ENCODE measurements around the gene PCNT. TPM values are rescaled to one million over a fixed set of nuclear protein-coding genes. Genes with fewer than 3 reads are reported as not detected.

PCNT gene
- total RNA-seq, 5 donors from 2014 or later (not counting 1 experiment from before 2014, with no cell fraction given), result 52.8 to 65.0 (median 58.6) TPM

DNA sequence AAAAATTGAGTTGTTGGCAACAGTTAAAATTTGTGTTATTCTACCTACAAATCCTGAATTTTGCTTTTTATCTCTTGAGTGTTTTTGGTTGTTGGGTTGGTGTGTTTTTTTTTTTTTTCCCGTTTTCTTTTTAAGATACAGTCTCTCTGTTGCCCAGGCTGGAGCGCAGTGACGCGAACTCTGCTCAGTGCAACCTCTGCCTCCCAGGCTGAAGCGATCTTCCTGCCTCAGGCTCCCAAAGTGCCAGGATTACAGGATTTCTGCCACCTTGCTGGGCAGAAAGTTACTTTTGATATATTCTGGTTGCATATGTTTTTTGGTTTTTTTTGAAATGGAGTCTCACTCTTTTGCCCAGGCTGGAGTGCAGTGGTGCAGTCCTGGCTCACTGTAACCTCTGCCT lies 4.2 kb downstream of the PCNT start:
- Histone ChIP-seq H3K27me3 (replicated peaks in 1 of 2; ENCODE audit: control insufficient read depth in 2 of 2, extremely low read depth in 1 of 2, insufficient read depth in 2 of 2, low read length in 1 of 2) (no peaks in the 10 kb centered on the region), H3K4me3 (ENCODE audit: control insufficient read depth in 1 of 2, extremely low read depth in 1 of 2, low read length in 1 of 2) (no peak overlapping the region), H3K36me3 (ENCODE audit: control insufficient read depth in 2 of 2, extremely low read depth in 1 of 2, insufficient read depth in 1 of 2, low read length in 1 of 2) (peaks cover 2 to 30% of the 10 kb centered on the region in 2 donors), H3K9me3 (no peaks in the 10 kb centered on the region), H3K4me1 (ENCODE audit: control insufficient read depth in 1 of 2, extremely low read depth in 1 of 2, insufficient read depth in 2 of 2, low read length in 2 of 2) (peaks cover 6 to 13% of the 10 kb centered on the region in 2 experiments), H3K27ac (ENCODE audit: low read length) (no peak overlapping the region)
- ATAC-seq (replicated peaks in 1 of 4) (no peak), DNase-seq (no peak)
- CTCF ChIA-PET, result no interaction called here
- H3K4me3 Mint-ChIP-seq, result no peak overlapping the region
- 100% methylated on average over 1 of the region's 5 CpGs for WGBS (ENCODE audit: insufficient coverage)
- H3K9me3 Mint-ChIP-seq, result no peaks in the 10 kb centered on the region
- peaks cover 16% of the 10 kb centered on the region for H3K36me3 Mint-ChIP-seq
- no peaks in the 10 kb centered on the region for H3K27me3 Mint-ChIP-seq
- H3K4me1 Mint-ChIP-seq, result peaks cover 13 to 17% (median 14%) of the 10 kb centered on the region in 3 donors
- H3K27ac Mint-ChIP-seq, result no peak overlapping the region
- POLR2A ChIA-PET, result no interaction called here

DNA sequence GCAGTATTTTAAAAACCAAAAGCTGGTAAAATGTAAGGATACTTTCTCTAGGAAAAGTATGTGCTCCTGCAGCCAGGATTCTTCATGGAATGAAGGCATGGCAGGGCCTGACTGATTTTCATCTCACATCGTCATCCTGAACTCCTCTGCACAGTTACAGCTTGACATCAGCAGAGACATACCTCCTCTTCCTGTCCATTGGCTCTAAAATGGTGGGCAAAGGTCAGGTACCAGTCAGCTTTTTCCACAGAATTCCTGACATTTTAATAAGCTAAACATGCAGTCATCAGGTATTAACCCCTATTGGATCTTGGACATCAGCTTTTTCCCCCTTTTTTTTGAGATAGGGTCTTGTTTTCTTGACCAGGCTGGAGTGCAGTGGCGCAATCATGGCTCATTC lies 5.8 kb downstream of the PCNT start:
- Histone ChIP-seq H3K27me3 (replicated peaks in 1 of 2; ENCODE audit: control insufficient read depth in 2 of 2, extremely low read depth in 1 of 2, insufficient read depth in 2 of 2, low read length in 1 of 2) (no peaks in the 10 kb centered on the region), H3K36me3 (ENCODE audit: control insufficient read depth in 2 of 2, extremely low read depth in 1 of 2, insufficient read depth in 1 of 2, low read length in 1 of 2) (peaks cover 2 to 35% of the 10 kb centered on the region in 2 donors), H3K4me3 (ENCODE audit: control insufficient read depth in 1 of 2, extremely low read depth in 1 of 2, low read length in 1 of 2) (no peak overlapping the region), H3K4me1 (ENCODE audit: control insufficient read depth in 1 of 2, extremely low read depth in 1 of 2, insufficient read depth in 2 of 2, low read length in 2 of 2) (peaks cover 6 to 8% of the 10 kb centered on the region in 2 experiments), H3K27ac (ENCODE audit: low read length) (no peak overlapping the region), H3K9me3 (no peaks in the 10 kb centered on the region)
- ChIA-PET CTCF (no interaction called here), POLR2A (no interaction called here)
- ATAC-seq (replicated peaks in 1 of 4) (no peak), DNase-seq (no peak)
- Mint-ChIP-seq H3K4me1 (peaks cover 12 to 15% (median 13%) of the 10 kb centered on the region in 3 donors), H3K36me3 (peaks cover 16% of the 10 kb centered on the region), H3K9me3 (no peaks in the 10 kb centered on the region), H3K27me3 (no peaks in the 10 kb centered on the region), H3K27ac (no peak overlapping the region), H3K4me3 (no peak overlapping the region)
- 83% methylated on average over 1 of the region's 2 CpGs for WGBS (ENCODE audit: insufficient coverage)

- no peak overlapping the region for H3K4me3 ChIP-seq (ENCODE audit: control insufficient read depth in 1 of 2, extremely low read depth in 1 of 2, low read length in 1 of 2)
- CTCF ChIA-PET, result interaction anchor here in 1 of 2 donors (0.6 kb wide), 1 partner anchor 180 kb away, joined by 4 read pairs; no protein-coding TSS in a partner anchor
These were observed 10.6 kb downstream of the PCNT start for GRCh38 chr21:46334351-46335140.

GRCh38 chr21:46336603-46337002 lies 12.6 kb downstream of the PCNT start:
- CTCF ChIA-PET, result no interaction called here
- no peaks in the 10 kb centered on the region for H3K27me3 ChIP-seq (replicated peaks in 1 of 2; ENCODE audit: control insufficient read depth in 2 of 2, extremely low read depth in 1 of 2, insufficient read depth in 2 of 2, low read length in 1 of 2)
- WGBS (ENCODE audit: insufficient coverage), result no CpG with 5 or more reads among the region's 3 CpGs

More at GRCh38 chr21:46334351-46335140, 10.6 kb downstream of the PCNT start:
- H3K4me3 Mint-ChIP-seq, result no peak overlapping the region
- H3K27me3 ChIP-seq (replicated peaks in 1 of 2; ENCODE audit: control insufficient read depth in 2 of 2, extremely low read depth in 1 of 2, insufficient read depth in 2 of 2, low read length in 1 of 2), result no peaks in the 10 kb centered on the region
- no peaks in the 10 kb centered on the region for H3K4me1 ChIP-seq (ENCODE audit: control insufficient read depth in 1 of 2, extremely low read depth in 1 of 2, insufficient read depth in 2 of 2, low read length in 2 of 2)
- DNase-seq (no peak), ATAC-seq (replicated peaks in 1 of 4) (no peak)
- no peaks in the 10 kb centered on the region for H3K9me3 ChIP-seq
- H3K36me3 ChIP-seq (ENCODE audit: control insufficient read depth in 2 of 2, extremely low read depth in 1 of 2, insufficient read depth in 1 of 2, low read length in 1 of 2), result peaks cover 11 to 46% of the 10 kb centered on the region in 2 donors
- no peaks in the 10 kb centered on the region for H3K27me3 Mint-ChIP-seq
- 100% methylated on average over 3 of the region's 12 CpGs for WGBS (ENCODE audit: insufficient coverage)
- no peak overlapping the region for H3K27ac Mint-ChIP-seq
- peaks cover 39% of the 10 kb centered on the region for H3K36me3 Mint-ChIP-seq
- no peaks in the 10 kb centered on the region for H3K9me3 Mint-ChIP-seq
- POLR2A ChIA-PET, result interaction anchor here in 1 of 2 donors (0.7 kb wide), 1 partner anchor 12 kb away, joined by 4 read pairs; no protein-coding TSS in a partner anchor
- no peak overlapping the region for H3K27ac ChIP-seq (ENCODE audit: low read length)
- H3K4me1 Mint-ChIP-seq, result no peaks in the 10 kb centered on the region

DNA sequence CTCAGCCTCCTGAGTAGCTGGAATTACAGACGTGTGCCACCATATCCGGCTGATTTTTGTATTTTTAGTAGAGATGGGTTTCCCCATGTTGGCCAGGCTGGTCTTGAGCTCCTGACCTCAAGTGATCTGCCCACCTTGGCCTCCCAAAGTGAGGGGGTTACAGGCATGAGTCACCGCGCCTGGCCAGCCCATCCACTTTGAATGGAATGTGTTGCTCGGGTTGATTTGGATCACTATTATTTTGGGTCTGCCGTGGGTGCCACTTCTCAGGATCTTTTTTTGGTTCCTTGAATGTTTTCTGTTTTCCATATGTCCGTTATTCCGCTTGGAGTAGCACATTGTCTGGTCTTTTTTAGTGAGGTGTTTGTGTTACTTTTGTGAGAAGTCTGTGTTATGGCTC lies 17.0 kb downstream of the PCNT start:
- DNase-seq (no peak), ATAC-seq (replicated peaks in 1 of 4) (no peak)
- WGBS (ENCODE audit: insufficient coverage), result 98% methylated on average over 6 of the region's 8 CpGs
- Histone ChIP-seq H3K36me3 (ENCODE audit: control insufficient read depth in 2 of 2, extremely low read depth in 1 of 2, insufficient read depth in 1 of 2, low read length in 1 of 2) (peaks cover 10 to 40% of the 10 kb centered on the region in 2 donors), H3K27ac (ENCODE audit: low read length) (no peak overlapping the region), H3K27me3 (replicated peaks in 1 of 2; ENCODE audit: control insufficient read depth in 2 of 2, extremely low read depth in 1 of 2, insufficient read depth in 2 of 2, low read length in 1 of 2) (no peaks in the 10 kb centered on the region), H3K4me1 (ENCODE audit: control insufficient read depth in 1 of 2, extremely low read depth in 1 of 2, insufficient read depth in 2 of 2, low read length in 2 of 2) (no peaks in the 10 kb centered on the region), H3K9me3 (no peaks in the 10 kb centered on the region), H3K4me3 (ENCODE audit: control insufficient read depth in 1 of 2, extremely low read depth in 1 of 2, low read length in 1 of 2) (no peak overlapping the region)
- Mint-ChIP-seq H3K27ac (no peak overlapping the region), H3K9me3 (no peaks in the 10 kb centered on the region), H3K4me1 (peaks cover 2 to 12% (median 6%) of the 10 kb centered on the region in 3 donors), H3K36me3 (peaks cover 55% of the 10 kb centered on the region), H3K4me3 (no peak overlapping the region), H3K27me3 (no peaks in the 10 kb centered on the region)
- ChIA-PET CTCF (no interaction called here), POLR2A (no interaction called here)

More at GRCh38 chr21:46336603-46337002, 12.6 kb downstream of the PCNT start:
- H3K36me3 ChIP-seq (ENCODE audit: control insufficient read depth in 2 of 2, extremely low read depth in 1 of 2, insufficient read depth in 1 of 2, low read length in 1 of 2), result peaks cover 10 to 38% of the 10 kb centered on the region in 2 donors
- no peak overlapping the region for H3K4me3 ChIP-seq (ENCODE audit: control insufficient read depth in 1 of 2, extremely low read depth in 1 of 2, low read length in 1 of 2)
- Mint-ChIP-seq H3K27me3 (no peaks in the 10 kb centered on the region), H3K36me3 (peaks cover 47% of the 10 kb centered on the region), H3K27ac (no peak overlapping the region), H3K4me3 (no peak overlapping the region), H3K9me3 (no peaks in the 10 kb centered on the region), H3K4me1 (peaks cover 0 to 6% (median 2%) of the 10 kb centered on the region in 3 donors)
- H3K4me1 ChIP-seq (ENCODE audit: control insufficient read depth in 1 of 2, extremely low read depth in 1 of 2, insufficient read depth in 2 of 2, low read length in 2 of 2), result no peaks in the 10 kb centered on the region
- ATAC-seq (replicated peaks in 1 of 4) (no peak), DNase-seq (no peak)
- H3K9me3 ChIP-seq, result no peaks in the 10 kb centered on the region
- POLR2A ChIA-PET, result interaction anchor here in 1 of 2 donors (0.5 to 0.6 kb wide), 2 partner anchors 192 to 317 kb away, joined by 6 to 8 read pairs; no protein-coding TSS in a partner anchor
- no peak overlapping the region for H3K27ac ChIP-seq (ENCODE audit: low read length)

DNA sequence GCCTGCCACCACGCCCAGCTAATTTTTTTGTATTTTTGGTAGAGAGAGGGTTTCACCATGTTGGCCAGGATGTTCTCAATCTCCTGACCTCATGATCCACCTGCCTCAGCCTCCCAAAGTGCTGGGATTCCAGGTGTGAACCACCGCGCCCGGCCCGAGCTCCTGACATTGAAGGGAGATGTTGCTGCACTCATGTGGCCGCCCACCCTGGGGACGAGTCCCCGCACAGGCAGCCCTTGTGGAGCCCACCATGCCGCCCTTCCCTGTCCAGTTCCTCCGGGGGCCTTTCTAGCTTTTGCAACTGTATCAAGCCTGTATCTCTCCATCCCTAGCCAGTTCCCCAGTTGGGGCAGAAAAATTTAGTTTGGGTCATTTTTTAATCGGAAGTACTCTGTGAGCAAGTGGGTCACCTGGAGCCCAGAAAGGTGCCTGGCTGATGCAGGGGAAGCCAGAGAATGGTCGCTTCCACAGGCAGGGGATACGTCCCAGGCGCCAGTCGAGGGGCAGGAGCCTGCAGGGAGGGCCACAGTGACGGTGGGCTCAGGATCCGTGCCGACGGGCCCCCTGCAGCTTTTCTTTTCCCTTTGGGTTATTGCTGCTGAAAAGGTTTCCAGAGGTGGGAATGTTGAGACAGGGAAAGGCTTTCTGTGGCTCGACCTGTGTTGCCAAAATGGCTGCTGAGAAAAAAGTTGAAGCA lies 20.4 kb downstream of the PCNT start:
- Histone ChIP-seq H3K27me3 (replicated peaks in 1 of 2; ENCODE audit: control insufficient read depth in 2 of 2, extremely low read depth in 1 of 2, insufficient read depth in 2 of 2, low read length in 1 of 2) (no peaks in the 10 kb centered on the region), H3K36me3 (ENCODE audit: control insufficient read depth in 2 of 2, extremely low read depth in 1 of 2, insufficient read depth in 1 of 2, low read length in 1 of 2) (peaks cover 10 to 49% of the 10 kb centered on the region in 2 donors), H3K4me1 (ENCODE audit: control insufficient read depth in 1 of 2, extremely low read depth in 1 of 2, insufficient read depth in 2 of 2, low read length in 2 of 2) (no peaks in the 10 kb centered on the region), H3K9me3 (no peaks in the 10 kb centered on the region), H3K27ac (ENCODE audit: low read length) (no peak overlapping the region), H3K4me3 (ENCODE audit: control insufficient read depth in 1 of 2, extremely low read depth in 1 of 2, low read length in 1 of 2) (no peak overlapping the region)
- ATAC-seq (replicated peaks in 1 of 4) (no peak), DNase-seq (no peak)
- Mint-ChIP-seq H3K27me3 (no peaks in the 10 kb centered on the region), H3K27ac (no peak overlapping the region), H3K4me1 (peaks cover 2 to 12% (median 6%) of the 10 kb centered on the region in 3 donors), H3K9me3 (no peaks in the 10 kb centered on the region), H3K4me3 (no peak overlapping the region), H3K36me3 (peaks cover 52% of the 10 kb centered on the region)
- WGBS (ENCODE audit: insufficient coverage), result 92% methylated on average over 10 of the region's 20 CpGs
- ChIA-PET POLR2A (no interaction called here), CTCF (no interaction called here)

All from T-cell (primary cell).